Epidermal melanocyte (primary cell): Measurements from ENCODE around the gene MED12.

Experiments
- DNase-seq: peaks from one replicate; pipeline ENCODE4 v3.0.0; 2011; ENCODE audit warnings: low spot score; ENCODE audit not compliant: insufficient read length

The MED12 gene

GRCh38 chrX:71107245-71107644 lies 11.2 kb upstream of the MED12 start:
- DNase-seq: no peak

DNA sequence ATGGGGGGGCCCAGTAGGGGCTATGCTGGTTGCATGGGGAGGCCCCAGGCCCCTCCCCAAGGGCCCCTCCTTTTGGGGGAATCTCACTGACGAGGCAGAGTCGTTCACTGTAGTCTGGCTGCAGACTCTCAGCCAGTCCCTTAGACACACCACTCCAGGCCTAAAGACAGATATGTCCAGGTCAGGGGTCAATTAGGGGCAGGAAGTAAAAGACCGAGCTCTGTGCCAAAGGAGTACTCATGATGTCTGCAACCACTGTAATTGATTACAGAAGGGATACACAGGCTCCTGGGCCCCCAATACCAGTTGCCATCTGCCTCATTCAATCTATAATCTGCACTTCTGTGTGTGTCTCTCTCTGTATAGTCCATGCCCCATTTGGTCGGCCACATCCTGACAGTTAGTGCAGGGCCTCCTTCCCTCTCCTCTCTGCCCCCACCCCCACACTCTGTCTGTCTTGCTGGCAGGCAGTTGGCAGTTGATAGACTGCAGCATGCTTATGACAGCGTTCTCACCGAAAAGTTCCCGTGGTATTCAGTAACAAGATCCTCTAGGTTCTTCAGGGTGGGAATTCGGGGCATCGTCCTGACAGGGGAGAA lies 10.5 kb upstream of the MED12 start:
- no peak for DNase-seq

DNA sequence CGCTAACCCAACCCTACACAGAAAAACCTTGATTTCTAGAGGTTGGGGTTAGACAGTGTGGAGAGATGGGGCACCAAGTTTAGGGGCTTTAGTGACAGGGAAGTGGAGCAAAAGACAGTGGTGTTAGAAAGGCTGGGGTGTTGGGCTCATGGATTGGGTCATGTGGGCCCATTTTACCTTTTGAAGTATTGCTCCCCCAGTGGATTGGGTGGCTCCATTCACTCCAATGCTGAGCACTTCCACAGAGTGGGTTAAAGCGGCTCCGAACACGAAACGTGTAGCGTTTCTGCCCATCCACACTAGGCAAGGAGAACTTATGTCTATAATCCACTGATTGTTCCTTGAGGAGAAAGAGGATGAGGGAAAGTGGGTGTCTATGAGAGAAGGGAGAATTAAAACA lies 9.3 kb upstream of the MED12 start:
- no peak for DNase-seq

- DNase-seq: no peak
These were observed 7.1 kb upstream of the MED12 start, which contains the start of gene IL2RG for GRCh38 chrX:71111141-71111843. Gene IL2RG (minus strand): TSS chrX:71111577. CDS start chrX:71111539, 38 bp downstream.

- no peak for DNase-seq
These were observed 6.4 kb upstream of the MED12 start for GRCh38 chrX:71111921-71112431.

GRCh38 chrX:71117358-71117757 lies 1.0 kb upstream of the MED12 start:
- no peak for DNase-seq

DNA sequence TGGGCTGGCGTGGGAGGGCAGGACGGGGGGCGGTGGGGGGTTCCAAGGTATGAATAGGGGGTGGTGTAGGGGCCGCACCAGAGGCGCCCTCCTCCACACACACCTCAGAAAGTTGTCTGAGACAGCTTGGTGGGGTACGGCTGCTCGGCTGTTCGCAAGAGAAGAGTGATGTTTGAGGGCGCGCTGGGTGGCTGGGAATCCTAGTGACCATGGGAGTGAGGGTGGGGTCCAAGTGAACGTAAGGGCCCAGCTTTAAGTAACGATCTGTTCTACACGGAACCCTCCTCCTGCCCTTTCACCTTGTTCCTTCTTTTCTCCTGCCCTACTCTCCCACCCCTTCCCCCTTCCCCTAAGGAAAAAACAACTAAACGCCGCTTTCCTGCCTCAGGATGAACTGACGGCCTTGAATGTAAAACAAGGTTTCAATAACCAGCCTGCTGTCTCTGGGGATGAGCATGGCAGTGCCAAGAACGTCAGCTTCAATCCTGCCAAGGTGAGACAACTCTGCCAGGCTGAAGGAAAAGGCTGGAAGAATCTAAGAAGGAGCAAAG lies 664 bp downstream of the MED12 start:
- DNase-seq: no peak

DNA sequence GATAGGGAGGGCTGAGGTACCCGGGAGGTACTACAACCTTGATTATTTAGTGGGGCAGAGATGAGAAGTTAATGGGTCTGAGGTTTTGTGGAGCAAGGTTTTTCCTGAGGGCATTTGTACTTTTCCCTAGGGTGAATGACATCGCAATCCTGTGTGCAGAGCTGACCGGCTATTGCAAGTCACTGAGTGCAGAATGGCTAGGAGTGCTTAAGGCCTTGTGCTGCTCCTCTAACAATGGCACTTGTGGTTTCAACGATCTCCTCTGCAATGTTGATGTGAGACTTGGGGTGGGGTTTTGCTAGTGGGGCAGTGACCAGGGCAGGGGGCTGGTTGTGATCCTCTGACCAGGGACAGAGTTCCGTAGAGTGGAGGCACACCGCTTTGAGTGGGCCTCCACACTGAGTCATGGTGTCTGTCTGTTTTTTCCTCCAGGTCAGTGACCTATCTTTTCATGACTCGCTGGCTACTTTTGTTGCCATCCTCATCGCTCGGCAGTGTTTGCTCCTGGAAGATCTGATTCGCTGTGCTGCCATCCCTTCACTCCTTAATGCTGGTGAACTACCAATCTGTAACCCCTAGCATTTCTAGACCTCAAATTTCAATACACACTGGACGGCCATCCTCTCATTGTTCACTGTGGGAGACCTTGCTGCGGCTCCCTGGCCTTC lies 9.9 kb downstream of the MED12 start:
- no peak for DNase-seq

GRCh38 chrX:71128915-71129765 lies 10.7 kb downstream of the MED12 start:
- DNase-seq: peak; percentile 42

GRCh38 chrX:71131510-71131909 lies 13.1 kb downstream of the MED12 start:
- no peak for DNase-seq

- no peak for DNase-seq
These were observed 22.0 kb downstream of the MED12 start for GRCh38 chrX:71140440-71140839.

DNA sequence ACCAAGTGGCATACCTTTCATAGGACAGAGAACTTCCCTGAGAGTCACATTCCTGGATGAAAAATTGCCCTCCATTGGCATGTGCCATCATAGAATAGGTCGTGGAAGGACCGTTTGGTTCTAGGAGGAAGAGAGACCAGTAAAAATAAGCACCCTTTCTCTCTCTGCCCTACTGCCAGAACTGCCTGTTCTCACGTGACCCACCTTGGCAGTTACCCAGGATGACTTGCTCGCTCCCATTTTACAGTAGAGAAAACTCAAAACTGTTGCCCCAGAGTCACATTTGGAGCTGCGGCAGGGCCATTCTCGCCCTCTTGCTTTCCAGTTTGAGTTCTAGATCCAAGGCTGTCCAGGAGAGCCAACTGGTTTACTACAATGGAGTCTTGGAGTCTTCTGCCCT lies 25.1 kb downstream of the MED12 start:
- no peak for DNase-seq

DNA sequence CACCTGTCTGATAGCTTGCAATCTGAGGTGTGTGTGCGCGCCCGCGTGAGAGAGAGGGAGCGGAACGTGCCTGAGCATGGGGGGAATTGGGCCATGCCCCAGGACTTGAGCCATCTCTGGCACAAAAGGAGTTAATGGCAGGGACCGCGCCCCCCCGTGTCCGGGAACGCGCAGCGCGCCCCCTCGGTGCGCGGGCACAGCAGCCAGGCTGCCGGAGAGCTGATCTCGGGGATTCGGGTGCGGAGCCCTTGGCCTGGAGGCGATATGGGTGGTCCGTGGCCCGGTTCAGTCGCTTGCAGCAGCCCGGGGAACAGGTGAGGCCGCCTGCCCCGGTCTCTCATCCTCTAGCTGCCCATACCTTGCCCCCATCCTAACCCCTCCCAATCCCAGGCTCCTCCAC lies 26.3 kb downstream of the MED12 start, which contains the start of gene NLGN3:
NLGN3 (plus strand) TSS at position 191 of the 400 bp plus-strand sequence. CDS start 2,909 bp downstream, outside the sequence.
- DNase-seq: no peak

DNA sequence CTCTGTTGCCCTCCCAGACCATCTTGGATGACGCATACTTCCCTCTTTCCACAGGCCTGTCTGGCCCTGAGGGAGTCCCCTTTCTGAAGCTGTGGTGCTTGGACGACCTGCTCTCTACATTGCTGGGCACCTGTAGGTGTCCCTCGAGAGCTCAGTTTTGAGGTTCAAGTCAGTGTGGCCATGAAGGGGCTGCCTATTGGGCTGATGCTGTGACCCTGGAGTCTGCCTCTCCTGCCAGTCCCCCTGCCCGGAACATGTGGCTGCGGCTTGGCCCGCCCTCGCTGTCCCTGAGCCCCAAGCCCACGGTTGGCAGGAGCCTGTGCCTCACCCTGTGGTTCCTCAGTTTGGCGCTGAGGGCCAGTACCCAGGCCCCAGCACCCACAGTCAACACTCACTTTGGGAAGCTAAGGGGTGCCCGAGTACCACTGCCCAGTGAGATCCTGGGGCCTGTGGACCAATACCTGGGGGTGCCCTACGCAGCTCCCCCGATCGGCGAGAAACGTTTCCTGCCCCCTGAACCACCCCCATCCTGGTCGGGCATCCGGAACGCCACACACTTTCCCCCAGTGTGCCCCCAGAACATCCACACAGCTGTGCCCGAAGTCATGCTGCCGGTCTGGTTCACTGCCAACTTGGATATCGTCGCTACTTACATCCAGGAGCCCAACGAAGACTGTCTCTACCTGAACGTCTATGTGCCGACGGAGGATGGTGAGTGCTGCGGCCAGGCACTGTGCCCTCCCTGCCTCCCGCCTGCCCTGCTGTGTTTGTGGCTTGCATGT lies 29.3 kb downstream of the MED12 start:
- DNase-seq: no peak

- no peak for DNase-seq
These were observed 29.9 kb downstream of the MED12 start for GRCh38 chrX:71148278-71148663.

GRCh38 chrX:71151366-71151765 lies 33.0 kb downstream of the MED12 start:
- no peak for DNase-seq

GRCh38 chrX:71154196-71154595 lies 35.8 kb downstream of the MED12 start:
- no peak for DNase-seq

DNA sequence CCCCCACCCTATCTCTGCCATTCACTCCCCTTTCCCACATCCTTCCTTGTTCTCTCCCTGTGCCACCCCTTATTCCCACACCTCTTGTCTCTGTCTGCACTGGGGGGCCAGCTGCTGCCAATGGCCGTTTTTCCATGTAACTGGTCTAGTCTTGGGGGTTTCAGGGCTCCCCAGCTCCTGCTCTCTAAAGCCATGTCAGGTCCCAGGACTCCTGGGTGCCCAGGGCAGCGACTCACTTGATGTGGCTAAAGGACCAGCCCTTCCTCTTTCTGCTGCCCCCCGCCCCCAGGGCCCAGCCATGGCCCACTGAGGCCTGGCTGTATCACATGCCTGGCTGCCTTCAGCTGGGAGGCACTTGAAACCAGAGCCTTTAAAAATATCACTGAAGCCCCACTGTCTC lies 36.2 kb downstream of the MED12 start:
- no peak for DNase-seq

- no peak for DNase-seq
These were observed 40.2 kb downstream of the MED12 start for GRCh38 chrX:71158603-71159002.

DNA sequence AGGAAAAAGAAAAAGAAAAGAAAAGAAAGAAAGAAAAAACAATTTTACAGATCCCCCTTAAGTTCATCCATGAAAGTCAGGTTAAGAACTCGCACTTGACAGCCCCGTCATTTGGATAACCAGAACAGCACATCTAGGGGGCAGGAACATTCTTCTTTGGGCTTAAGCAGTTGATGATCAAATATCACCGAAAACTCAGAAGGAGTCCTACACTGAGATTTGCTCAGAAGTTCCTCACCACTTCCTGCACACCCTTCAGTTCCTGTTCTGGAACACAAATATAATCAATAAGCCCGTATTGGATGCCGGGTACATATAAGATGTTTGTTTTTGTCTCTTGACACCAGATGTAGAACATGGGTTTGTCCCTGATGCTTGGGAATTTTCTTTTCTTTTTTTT lies 40.9 kb downstream of the MED12 start:
- no peak for DNase-seq
